HCT116 (cell line): ENCODE data around the gene FCF1. TPM values are rescaled to one million over a fixed set of nuclear protein-coding genes. Genes with fewer than 3 reads are reported as not detected.

Experiments
- ATAC-seq: fragments of 200-7000 bp; cut with Tn5 transposase; 2 replicates; pipeline ENCODE4 v1.9.1; 2020; ENCODE audit warnings: mild to moderate bottlenecking, moderate library complexity
- BruUV-seq: library from RNA; stranded (reverse); fragments of 400-500 nt; replicated peaks from 2 replicates; lab custom pipeline; 2021; lab: Mats Ljungman, UMichigan
- CTCF ChIA-PET: fragments of 300-600 bp; sonication (Branson Sonifier 250); formaldehyde crosslinking; loops from one replicate; lab custom pipeline; 2021; ENCODE audit warnings: antibody characterized with exemption; lab: Charles Lee
- POLR2A ChIA-PET: fragments of 300-600, 350-600 bp; sonication (Branson Sonifier 250); formaldehyde crosslinking; loops from one replicate; lab custom pipeline; 2021; ENCODE audit warnings: antibody characterized with exemption; lab: Charles Lee
- RAD21 ChIA-PET, 2 experiments: fragments of 300-600 bp; sonication (Branson Sonifier 250); formaldehyde crosslinking; loops; one replicate each; lab custom pipeline; 2023; ENCODE audit warnings: low total read pairs in 2 of 2; ENCODE audit not compliant: uncharacterized antibody in 2 of 2, unreplicated experiment in 2 of 2, low non-redundant PET in 1 of 2; lab: Charles Lee
- DNase-seq: peaks from one replicate; pipeline ENCODE4 v3.0.0-alpha.2; 2010; ENCODE audit warnings: low read depth, low spot score
- H2AFZ ChIP-seq: fragments of 200-600 bp; shearing (Covaris generic), sonication (generic); 2 replicates; pipeline ENCODE4 v1.6.1; 2017; ENCODE audit warnings: low read depth, mixed run types, mixed read lengths, antibody characterized with exemption, low read length; ENCODE audit not compliant: poor library complexity, severe bottlenecking
- H3K27ac ChIP-seq: 2 replicates; pipeline ENCODE4 v1.5.1; 2012; ENCODE audit warnings: low read depth, low read length
- H3K27me3 ChIP-seq: fragments of 200-600 bp; sonication (generic); 2 replicates; pipeline ENCODE4 v1.6.1; 2016; ENCODE audit warnings: mixed run types, low read length, mixed read lengths; ENCODE audit not compliant: insufficient read depth
- H3K36me3 ChIP-seq, 2 experiments: fragments of 200-500 bp in 1 of 2; fragments of 200-600 bp in 1 of 2; sonication (Bioruptor generic) in 1 of 2; sonication (generic) in 1 of 2; 2 replicates each; pipeline versions ENCODE4 v1.5.1 to v1.6.1; 2014 to 2016; ENCODE audit warnings: low read length in 2 of 2, inconsistent platforms in 1 of 2, mixed read lengths in 1 of 2, mixed run types in 1 of 2; ENCODE audit not compliant: insufficient read depth in 2 of 2, control insufficient read depth in 1 of 2
- H3K4me1 ChIP-seq, 2 experiments: fragments of 200-600 bp in 1 of 2; sonication (generic) in 1 of 2; 2 replicates each; pipeline versions ENCODE4 v1.5.1 to v1.6.1; 2012 to 2017; ENCODE audit warnings: low read length in 2 of 2, inconsistent platforms in 1 of 2, mild to moderate bottlenecking in 1 of 2, mixed read lengths in 1 of 2, mixed run types in 1 of 2, moderate library complexity in 1 of 2; ENCODE audit not compliant: insufficient read depth in 2 of 2, control insufficient read depth in 1 of 2
- H3K4me2 ChIP-seq: fragments of 200-600 bp; sonication (generic); 2 replicates; pipeline ENCODE4 v1.6.1; 2017; ENCODE audit warnings: mixed run types, low read length, mixed read lengths
- H3K4me3 ChIP-seq, 2 experiments: fragments of 200-600 bp in 1 of 2; sonication (generic) in 1 of 2; replicated peaks in 1 of 2; 2 replicates each; pipeline ENCODE4 v1.5.1; 2011 to 2016; ENCODE audit warnings: low read length in 2 of 2, control low read depth in 1 of 2, low read depth in 1 of 2, mild to moderate bottlenecking in 1 of 2, mixed read lengths in 1 of 2, mixed run types in 1 of 2
- H3K79me2 ChIP-seq: fragments of 200-600 bp; sonication (generic); 2 replicates; pipeline ENCODE4 v1.6.1; 2017; ENCODE audit warnings: mild to moderate bottlenecking, mixed run types, low read length, moderate library complexity, mixed read lengths; ENCODE audit not compliant: insufficient read depth
- H3K9ac ChIP-seq: fragments of 200-600 bp; sonication (generic); 2 replicates; pipeline ENCODE4 v1.6.1; 2016; ENCODE audit warnings: low read length, mixed read lengths
- H3K9me2 ChIP-seq: fragments of 200-600 bp; sonication (generic), shearing (Covaris generic); 2 replicates; pipeline ENCODE4 v1.6.1; 2017; ENCODE audit warnings: mixed run types, mild to moderate bottlenecking, moderate library complexity; ENCODE audit not compliant: insufficient read depth
- H3K9me3 ChIP-seq, 2 experiments: fragments of 200-500 bp in 1 of 2; fragments of 200-600 bp in 1 of 2; sonication (Bioruptor generic) in 1 of 2; sonication (generic) in 1 of 2; 2 replicates each; pipeline ENCODE4 v1.6.1; 2014 to 2017; ENCODE audit warnings: low read length in 2 of 2, mixed read lengths in 2 of 2, inconsistent platforms in 1 of 2, low read depth in 1 of 2, mild to moderate bottlenecking in 1 of 2, mixed run types in 1 of 2, moderate library complexity in 1 of 2; ENCODE audit not compliant: control insufficient read depth in 1 of 2, insufficient read depth in 1 of 2
- H4K20me1 ChIP-seq: fragments of 200-600 bp; sonication (generic), shearing (Covaris generic); 2 replicates; pipeline ENCODE4 v1.6.1; 2017; ENCODE audit warnings: mixed run types, mild to moderate bottlenecking, moderate library complexity; ENCODE audit not compliant: insufficient read depth
- ATF3 ChIP-seq: IDR thresholded peaks from 2 replicates; pipeline ENCODE4 v1.6.1; 2012
- CEBPB ChIP-seq: IDR thresholded peaks from 2 replicates; pipeline ENCODE4 v1.6.1; 2012; ENCODE audit warnings: low read depth
- EZH2 ChIP-seq: fragments of 200-600 bp; sonication (generic); IDR thresholded peaks from 2 replicates; pipeline ENCODE4 v1.6.1; 2017; ENCODE audit warnings: antibody characterized with exemption, mixed run types
- FOSL1 ChIP-seq: IDR thresholded peaks from 2 replicates; pipeline ENCODE4 v1.6.1; 2012; ENCODE audit warnings: low read depth
- POLR2AphosphoS5 ChIP-seq: IDR thresholded peaks from 2 replicates; pipeline ENCODE4 v1.6.1; 2011; ENCODE audit warnings: mild to moderate bottlenecking, low read depth, low read length, moderate library complexity
- REST ChIP-seq: IDR thresholded peaks from 2 replicates; pipeline ENCODE4 v1.6.1; 2012; ENCODE audit warnings: low read depth
- SIN3A ChIP-seq: IDR thresholded peaks from 2 replicates; pipeline ENCODE4 v1.6.1; 2012; ENCODE audit warnings: low read depth
- SRF ChIP-seq: IDR thresholded peaks from 2 replicates; pipeline ENCODE4 v1.6.1; 2012; ENCODE audit warnings: low read depth
- YY1 ChIP-seq: IDR thresholded peaks from 2 replicates; pipeline ENCODE4 v1.6.1; 2011; ENCODE audit warnings: low read length, low read depth, moderate library complexity, mild to moderate bottlenecking; ENCODE audit not compliant: insufficient replicate concordance; ENCODE audit errors: extremely low read depth
- ZFX ChIP-seq: fragments of 450-650 bp; IDR thresholded peaks from 2 replicates; pipeline ENCODE4 v1.6.1; 2017
- ZNF274 ChIP-seq: fragments of 200-500 bp; sonication (Bioruptor generic); IDR thresholded peaks from 2 replicates; pipeline ENCODE4 v1.6.1; 2014; ENCODE audit warnings: mild to moderate bottlenecking, low read depth, low read length, inconsistent platforms
- intact Hi-C: fragments of 100-400 bp; cut with micrococcal nuclease; formaldehyde crosslinking; loops from 2 replicates; pipeline ENCODE4 v1.10.0; 2022
- total RNA-seq: library from RNA; stranded (reverse); gene quantifications from one replicate; pipeline ENCODE4 v1.2.1, GENCODE V29; 2021; ENCODE audit not compliant: unreplicated experiment
- TF ChIP-seq, protein P1 (sequence below), 3 experiments: fragments of 200-600 bp in 1 of 3; sonication (generic) in 1 of 3; IDR thresholded peaks in 2 of 3; conservative IDR thresholded peaks in 1 of 3; 2 replicates each; pipeline ENCODE4 v1.5.1; 2012 to 2017; ENCODE audit warnings: low read depth in 2 of 3, low read length in 2 of 3, antibody characterized with exemption in 1 of 3, borderline replicate concordance in 1 of 3, control low read depth in 1 of 3, mild to moderate bottlenecking in 1 of 3, mixed read lengths in 1 of 3, mixed run types in 1 of 3, moderate library complexity in 1 of 3; ENCODE audit not compliant: insufficient read depth in 1 of 3

Gene FCF1
- total RNA-seq, 1 experiment from 2014 or later = 69.0 TPM

DNA sequence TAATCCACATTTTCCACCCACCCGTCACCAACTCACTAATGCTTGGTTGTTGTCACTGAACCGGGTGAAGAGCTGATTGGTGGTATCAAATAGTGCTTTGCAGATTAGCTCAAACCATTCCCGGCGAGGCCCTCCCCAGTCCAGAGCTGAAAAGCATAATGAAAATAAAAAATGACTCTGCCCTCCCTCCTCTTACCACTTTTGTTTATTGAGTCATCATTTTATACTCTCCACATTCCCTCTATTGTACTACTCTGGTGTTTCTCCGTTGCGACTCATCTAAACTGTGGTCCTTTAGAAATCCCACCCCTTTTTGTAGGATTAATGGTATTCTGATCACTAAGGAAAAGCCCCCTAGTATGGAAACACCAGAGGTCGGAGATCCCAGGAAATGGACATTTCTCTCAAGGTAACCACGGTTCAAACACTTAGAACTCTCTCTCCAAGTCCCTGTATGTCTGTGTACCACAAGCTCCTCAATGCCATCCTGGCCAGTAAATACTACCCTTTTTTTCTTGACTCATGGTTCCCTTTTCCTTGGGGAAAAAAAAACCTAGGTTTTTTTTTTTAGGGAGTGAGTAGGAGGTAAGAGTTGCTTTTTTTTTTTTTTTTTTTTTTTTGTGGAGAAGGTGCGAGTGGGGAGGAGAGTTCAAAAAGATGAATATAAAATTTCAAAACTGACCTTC, 42.1 kb upstream of the FCF1 start:
- Histone ChIP-seq H3K4me3 (no peak overlapping the region), H3K27me3 (no peaks in the 10 kb centered on the region), H4K20me1 (no peaks in the 10 kb centered on the region), H3K79me2 (no peaks in the 10 kb centered on the region), H3K9ac (no peak overlapping the region), H3K4me1 (no peaks in the 10 kb centered on the region), H3K27ac (no peak overlapping the region), H3K9me3 (no peaks in the 10 kb centered on the region), H2AFZ (no peak overlapping the region), H3K36me3 (peaks cover 35 to 55% of the 10 kb centered on the region in 2 experiments; a peak in 3 of 4 replicates), H3K9me2 (no peaks in the 10 kb centered on the region), H3K4me2 (no peak overlapping the region)
- no peak for TF ChIP-seq SIN3A
- TF ChIP-seq ZNF274 = no peak
- no peak for TF ChIP-seq POLR2AphosphoS5
- no peak for TF ChIP-seq FOSL1
- no peak for TF ChIP-seq EZH2
- no peak for TF ChIP-seq ZFX
- no peak for TF ChIP-seq ATF3
- TF ChIP-seq YY1 = no peak
- no peak for TF ChIP-seq SRF
- no peak for TF ChIP-seq CEBPB
- TF ChIP-seq, protein P1, sequence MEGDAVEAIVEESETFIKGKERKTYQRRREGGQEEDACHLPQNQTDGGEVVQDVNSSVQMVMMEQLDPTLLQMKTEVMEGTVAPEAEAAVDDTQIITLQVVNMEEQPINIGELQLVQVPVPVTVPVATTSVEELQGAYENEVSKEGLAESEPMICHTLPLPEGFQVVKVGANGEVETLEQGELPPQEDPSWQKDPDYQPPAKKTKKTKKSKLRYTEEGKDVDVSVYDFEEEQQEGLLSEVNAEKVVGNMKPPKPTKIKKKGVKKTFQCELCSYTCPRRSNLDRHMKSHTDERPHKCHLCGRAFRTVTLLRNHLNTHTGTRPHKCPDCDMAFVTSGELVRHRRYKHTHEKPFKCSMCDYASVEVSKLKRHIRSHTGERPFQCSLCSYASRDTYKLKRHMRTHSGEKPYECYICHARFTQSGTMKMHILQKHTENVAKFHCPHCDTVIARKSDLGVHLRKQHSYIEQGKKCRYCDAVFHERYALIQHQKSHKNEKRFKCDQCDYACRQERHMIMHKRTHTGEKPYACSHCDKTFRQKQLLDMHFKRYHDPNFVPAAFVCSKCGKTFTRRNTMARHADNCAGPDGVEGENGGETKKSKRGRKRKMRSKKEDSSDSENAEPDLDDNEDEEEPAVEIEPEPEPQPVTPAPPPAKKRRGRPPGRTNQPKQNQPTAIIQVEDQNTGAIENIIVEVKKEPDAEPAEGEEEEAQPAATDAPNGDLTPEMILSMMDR (IDR thresholded peaks at IDR 0.05 in 2 of 3, conservative IDR thresholded peaks at IDR 0.05 in 1 of 3; ENCODE audit: borderline replicate concordance in 1 of 3, insufficient read depth in 1 of 3, low read depth in 2 of 3, low read length in 2 of 3) = no peak
- no peak for TF ChIP-seq REST
- POLR2A ChIA-PET = no interaction called here
- BruUV-seq = no TSS peak
- intact Hi-C loops = no loop called here
- ATAC-seq (no peak), DNase-seq (no peak)
- RAD21 ChIA-PET = no interaction called here
- CTCF ChIA-PET = no interaction called here
